ENCODE results near the gene ACBD6. TPM values are rescaled to one million over a fixed set of nuclear protein-coding genes. Genes with fewer than 3 reads are reported as not detected.

The ACBD6 gene
- total and polyA plus RNA-seq, 4 donors = 8.3 to 17.3 (median 14.0) TPM

DNA sequence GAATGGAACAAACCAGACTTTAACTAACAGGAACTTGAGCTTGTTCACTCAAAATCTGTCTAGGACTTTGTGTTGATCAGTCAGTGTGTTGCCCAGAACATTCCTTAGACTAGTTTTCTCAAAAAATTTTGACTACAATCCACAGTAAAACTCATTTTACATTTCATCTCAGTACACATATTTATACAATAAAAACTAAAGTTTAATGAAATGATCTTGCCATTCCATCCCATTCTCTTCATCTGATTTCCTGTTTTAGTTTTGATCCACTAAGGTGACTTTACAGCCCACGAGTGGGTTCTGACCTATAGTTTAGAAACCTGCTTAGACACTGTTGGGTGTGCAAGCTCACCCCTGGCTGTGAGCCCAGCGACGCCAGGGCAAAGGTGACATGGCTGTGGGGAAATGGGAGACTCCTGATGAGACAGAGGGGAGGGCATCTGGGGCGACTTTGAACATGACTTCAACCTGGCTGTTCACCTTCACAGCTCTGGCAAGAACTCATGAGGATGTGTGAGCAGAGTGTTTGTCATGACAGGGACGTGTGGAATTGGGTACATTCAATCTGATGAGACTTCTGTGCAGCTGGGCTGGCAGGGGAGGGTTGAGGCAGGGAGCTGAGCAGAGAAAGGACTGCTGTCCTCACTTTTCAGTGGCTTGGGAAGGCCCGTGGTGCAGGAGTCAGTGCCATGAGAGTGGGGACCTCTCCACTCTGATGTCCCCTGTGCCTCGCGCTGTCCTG is 231.7 kb downstream of the ACBD6 start:
- 52% methylated on average over 8 of the region's 8 CpGs for WGBS
- H3K4me1 ChIP-seq (ENCODE audit: control insufficient read depth in 4 of 4, insufficient read depth in 4 of 4, low read length in 3 of 4) = peaks cover 3 to 8% (median 7%) of the 10 kb centered on the region in 4 donors
- no peak for TF ChIP-seq RAD21 (IDR thresholded peaks at IDR 0.05)
- TF ChIP-seq HNF4G (IDR thresholded peaks at IDR 0.05) = peak; percentile 61
- peak; percentile 71 for TF ChIP-seq SP1 (IDR thresholded peaks at IDR 0.05)
- TF ChIP-seq FOXA1 (IDR thresholded peaks at IDR 0.05) = no peak
- no peak for TF ChIP-seq TAF1 (conservative IDR thresholded peaks at IDR 0.05)
- TF ChIP-seq YY1 (IDR thresholded peaks at IDR 0.05) = no peak
- TF ChIP-seq JUND (IDR thresholded peaks at IDR 0.05) = peak in 1 of 2 donors; percentile 44
- TF ChIP-seq GABPA (IDR thresholded peaks at IDR 0.05 in 1 of 2, conservative IDR thresholded peaks at IDR 0.05 in 1 of 2) = no peak
- TF ChIP-seq HNF4A (conservative IDR thresholded peaks at IDR 0.05) = peak; percentile 68 to 80
- peak; percentile 70 to 83 for TF ChIP-seq RXRA (IDR thresholded peaks at IDR 0.05)
- H3K4me3 ChIP-seq (ENCODE audit: low read depth in 1 of 3, low read length in 3 of 3) = no peak overlapping the region
- no peak overlapping the region for H3K9ac ChIP-seq (ENCODE audit: low read depth in 1 of 2, low read length in 2 of 2)
- peak overlapping the region in 1 of 2 donors; percentile 57 for H3K27ac ChIP-seq (ENCODE audit: low read depth in 1 of 2, low read length in 2 of 2)
- H3K27me3 ChIP-seq (ENCODE audit: control insufficient read depth in 4 of 4, insufficient read depth in 4 of 4, low read length in 3 of 4) = no peaks in the 10 kb centered on the region
- no peaks in the 10 kb centered on the region for H3K36me3 ChIP-seq (ENCODE audit: control insufficient read depth in 4 of 4, insufficient read depth in 3 of 4, low read depth in 1 of 4, low read length in 3 of 4)
- DNase-seq (ENCODE audit: low spot score) = peak; percentile 67
- H3K9me3 ChIP-seq (ENCODE audit: control insufficient read depth in 4 of 4, low read length in 3 of 4) = no peaks in the 10 kb centered on the region

DNA sequence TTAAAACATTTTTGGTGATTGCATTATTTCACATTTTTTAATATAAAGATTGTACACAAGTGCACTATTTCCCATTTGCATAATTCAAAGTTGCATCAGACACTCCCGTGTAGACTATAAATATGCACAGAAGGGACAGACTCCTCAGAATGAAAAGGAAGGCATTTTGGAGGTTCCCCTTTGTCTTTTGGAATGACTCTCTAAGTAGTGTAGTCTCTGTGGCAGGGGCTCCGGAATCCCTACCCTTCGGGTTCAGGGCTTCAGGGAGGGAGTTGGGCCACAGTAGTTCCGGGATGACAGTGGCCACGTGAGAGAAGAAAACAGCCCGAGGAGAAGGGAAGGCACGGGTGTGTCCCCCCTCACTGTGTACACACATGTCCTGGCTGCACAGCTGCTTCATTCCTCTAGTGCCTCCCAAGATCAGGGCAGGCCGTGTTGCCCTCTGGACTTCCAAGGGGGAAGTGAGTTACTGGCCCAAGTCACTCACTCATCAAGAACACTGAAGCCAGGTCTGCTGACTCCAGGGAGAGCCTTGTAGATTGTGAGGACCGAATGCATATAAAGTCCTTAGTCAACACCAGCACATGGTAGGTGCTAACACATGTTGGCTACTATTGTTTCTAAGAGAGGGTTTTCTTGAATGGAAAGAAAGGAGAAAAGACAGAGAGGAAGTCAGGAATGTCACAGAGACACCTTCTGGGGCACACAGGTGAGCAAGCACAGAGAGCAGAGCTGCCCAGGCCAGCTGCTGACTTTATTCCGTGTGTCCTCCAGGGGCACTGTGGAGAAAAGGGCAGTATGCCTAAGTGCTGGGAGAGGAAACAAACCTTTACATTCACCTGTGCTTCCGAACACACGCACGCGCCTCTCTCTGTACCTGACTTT is 232.5 kb downstream of the ACBD6 start:
- TF ChIP-seq RAD21 (IDR thresholded peaks at IDR 0.05) (peak in 1 of 2 donors; percentile 67), EGR1 (IDR thresholded peaks at IDR 0.05; ENCODE audit: low read depth in 2 of 2) (no peak)
- TF ChIP-seq, protein P1, sequence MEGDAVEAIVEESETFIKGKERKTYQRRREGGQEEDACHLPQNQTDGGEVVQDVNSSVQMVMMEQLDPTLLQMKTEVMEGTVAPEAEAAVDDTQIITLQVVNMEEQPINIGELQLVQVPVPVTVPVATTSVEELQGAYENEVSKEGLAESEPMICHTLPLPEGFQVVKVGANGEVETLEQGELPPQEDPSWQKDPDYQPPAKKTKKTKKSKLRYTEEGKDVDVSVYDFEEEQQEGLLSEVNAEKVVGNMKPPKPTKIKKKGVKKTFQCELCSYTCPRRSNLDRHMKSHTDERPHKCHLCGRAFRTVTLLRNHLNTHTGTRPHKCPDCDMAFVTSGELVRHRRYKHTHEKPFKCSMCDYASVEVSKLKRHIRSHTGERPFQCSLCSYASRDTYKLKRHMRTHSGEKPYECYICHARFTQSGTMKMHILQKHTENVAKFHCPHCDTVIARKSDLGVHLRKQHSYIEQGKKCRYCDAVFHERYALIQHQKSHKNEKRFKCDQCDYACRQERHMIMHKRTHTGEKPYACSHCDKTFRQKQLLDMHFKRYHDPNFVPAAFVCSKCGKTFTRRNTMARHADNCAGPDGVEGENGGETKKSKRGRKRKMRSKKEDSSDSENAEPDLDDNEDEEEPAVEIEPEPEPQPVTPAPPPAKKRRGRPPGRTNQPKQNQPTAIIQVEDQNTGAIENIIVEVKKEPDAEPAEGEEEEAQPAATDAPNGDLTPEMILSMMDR (IDR thresholded peaks at IDR 0.05; ENCODE audit: low read depth, low read length, missing input control) = peak; percentile 27
- H3K4me3 ChIP-seq (ENCODE audit: low read depth in 1 of 3, low read length in 3 of 3) = no peak overlapping the region
- H3K9ac ChIP-seq (ENCODE audit: low read depth in 1 of 2, low read length in 2 of 2) = no peak overlapping the region
- no peaks in the 10 kb centered on the region for H3K36me3 ChIP-seq (ENCODE audit: control insufficient read depth in 4 of 4, insufficient read depth in 3 of 4, low read depth in 1 of 4, low read length in 3 of 4)
- H3K27me3 ChIP-seq (ENCODE audit: control insufficient read depth in 4 of 4, insufficient read depth in 4 of 4, low read length in 3 of 4) = no peaks in the 10 kb centered on the region
- H3K9me3 ChIP-seq (ENCODE audit: control insufficient read depth in 4 of 4, low read length in 3 of 4) = no peaks in the 10 kb centered on the region
- no peak overlapping the region for H3K27ac ChIP-seq (ENCODE audit: low read depth in 1 of 2, low read length in 2 of 2)
- 79% methylated on average over 14 of the region's 14 CpGs for WGBS
- peak; percentile 35 for DNase-seq (ENCODE audit: low spot score)
- H3K4me1 ChIP-seq (ENCODE audit: control insufficient read depth in 4 of 4, insufficient read depth in 4 of 4, low read length in 3 of 4) = peaks cover 3 to 8% (median 7%) of the 10 kb centered on the region in 4 donors

DNA sequence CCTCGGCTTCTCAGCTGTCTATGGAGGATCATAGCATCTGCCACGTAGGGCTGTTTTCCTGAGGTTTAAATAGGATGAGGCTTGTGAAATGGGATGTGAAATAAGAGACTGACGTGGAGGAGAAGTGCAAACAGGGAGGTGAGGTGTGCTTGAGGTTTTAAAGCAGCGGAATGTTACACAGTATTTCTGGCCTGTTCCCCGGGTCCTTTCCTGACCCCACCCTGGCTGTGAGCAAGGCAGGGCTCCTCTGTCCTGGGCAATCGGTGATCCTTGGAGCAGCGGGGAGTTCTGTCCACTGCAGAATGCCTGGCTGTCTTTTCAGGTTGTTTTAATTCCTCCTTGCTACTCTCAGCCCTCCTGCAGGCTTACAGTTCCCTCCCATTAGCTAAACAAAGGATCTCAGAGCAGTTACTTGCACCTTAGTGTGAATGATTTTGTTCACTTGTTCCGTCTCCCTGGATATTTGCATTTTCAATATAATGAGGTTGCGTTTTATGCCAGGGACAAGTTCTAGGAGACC is 233.8 kb downstream of the ACBD6 start:
- no peaks in the 10 kb centered on the region for H3K9me3 ChIP-seq (ENCODE audit: control insufficient read depth in 4 of 4, low read length in 3 of 4)
- no peak overlapping the region for H3K27ac ChIP-seq (ENCODE audit: low read depth in 1 of 2, low read length in 2 of 2)
- no peaks in the 10 kb centered on the region for H3K36me3 ChIP-seq (ENCODE audit: control insufficient read depth in 4 of 4, insufficient read depth in 3 of 4, low read depth in 1 of 4, low read length in 3 of 4)
- H3K4me3 ChIP-seq (ENCODE audit: low read depth in 1 of 3, low read length in 3 of 3) = no peak overlapping the region
- TF ChIP-seq RAD21 (IDR thresholded peaks at IDR 0.05) = no peak
- TF ChIP-seq JUND (IDR thresholded peaks at IDR 0.05) = no peak
- TF ChIP-seq, protein P2, sequence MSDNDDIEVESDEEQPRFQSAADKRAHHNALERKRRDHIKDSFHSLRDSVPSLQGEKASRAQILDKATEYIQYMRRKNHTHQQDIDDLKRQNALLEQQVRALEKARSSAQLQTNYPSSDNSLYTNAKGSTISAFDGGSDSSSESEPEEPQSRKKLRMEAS (IDR thresholded peaks at IDR 0.05) = no peak
- TF ChIP-seq SP1 (IDR thresholded peaks at IDR 0.05) = no peak
- TF ChIP-seq FOXA2 (IDR thresholded peaks at IDR 0.05) = no peak
- TF ChIP-seq HNF4G (IDR thresholded peaks at IDR 0.05) = no peak
- TF ChIP-seq, protein P1 (IDR thresholded peaks at IDR 0.05; ENCODE audit: low read depth, low read length, missing input control) = no peak
- no peak for TF ChIP-seq YY1 (IDR thresholded peaks at IDR 0.05)
- no peak for TF ChIP-seq TAF1 (conservative IDR thresholded peaks at IDR 0.05)
- no peaks in the 10 kb centered on the region for H3K27me3 ChIP-seq (ENCODE audit: control insufficient read depth in 4 of 4, insufficient read depth in 4 of 4, low read length in 3 of 4)
- WGBS = 87% methylated on average over 9 of the region's 9 CpGs
- H3K9ac ChIP-seq (ENCODE audit: low read depth in 1 of 2, low read length in 2 of 2) = no peak overlapping the region
- DNase-seq (ENCODE audit: low spot score) = no peak
- peaks cover 3 to 8% (median 7%) of the 10 kb centered on the region in 4 donors for H3K4me1 ChIP-seq (ENCODE audit: control insufficient read depth in 4 of 4, insufficient read depth in 4 of 4, low read length in 3 of 4)

Measured in liver (tissue), 9 donors.